ENCODE measurements around the gene MLLT11.

The MLLT11 gene

GRCh38 chr1:151054971-151055547 is 5.1 kb upstream of the MLLT11 start:
- Histone ChIP-seq H3K4me1 (ENCODE audit: control insufficient read depth in 5 of 5, insufficient read depth in 5 of 5, low read length in 5 of 5) (peaks cover 11 to 49% (median 41%) of the 10 kb centered on the region in 5 donors), H3K36me3 (ENCODE audit: control insufficient read depth in 5 of 5, insufficient read depth in 5 of 5, low read length in 5 of 5) (peaks cover 14 to 56% (median 53%) of the 10 kb centered on the region in 5 donors), H3K9me3 (ENCODE audit: control insufficient read depth in 5 of 5, low read length in 5 of 5) (no peaks in the 10 kb centered on the region), H3K27me3 (ENCODE audit: control insufficient read depth in 5 of 5, insufficient read depth in 4 of 5, low read length in 5 of 5) (no peaks in the 10 kb centered on the region), H3K9ac (ENCODE audit: low read length in 5 of 5) (no peak overlapping the region), H3K4me3 (ENCODE audit: low read depth in 1 of 5, low read length in 5 of 5) (no peak overlapping the region), H3K27ac (ENCODE audit: low read depth, low read length) (no peak overlapping the region)

GRCh38 chr1:151055581-151055980 is 4.6 kb upstream of the MLLT11 start:
- H3K36me3 ChIP-seq (ENCODE audit: control insufficient read depth in 5 of 5, insufficient read depth in 5 of 5, low read length in 5 of 5), result peaks cover 14 to 56% (median 50%) of the 10 kb centered on the region in 5 donors
- H3K4me3 ChIP-seq (ENCODE audit: low read depth in 1 of 5, low read length in 5 of 5), result no peak overlapping the region
- H3K27me3 ChIP-seq (ENCODE audit: control insufficient read depth in 5 of 5, insufficient read depth in 4 of 5, low read length in 5 of 5), result no peaks in the 10 kb centered on the region
- peak overlapping the region; percentile 25 for H3K27ac ChIP-seq (ENCODE audit: low read depth, low read length)
- H3K9ac ChIP-seq (ENCODE audit: low read length in 5 of 5), result peak overlapping the region in 1 of 5 donors; percentile 31
- no peaks in the 10 kb centered on the region for H3K9me3 ChIP-seq (ENCODE audit: control insufficient read depth in 5 of 5, low read length in 5 of 5)
- H3K4me1 ChIP-seq (ENCODE audit: control insufficient read depth in 5 of 5, insufficient read depth in 5 of 5, low read length in 5 of 5), result peaks cover 11 to 55% (median 46%) of the 10 kb centered on the region in 5 donors

DNA sequence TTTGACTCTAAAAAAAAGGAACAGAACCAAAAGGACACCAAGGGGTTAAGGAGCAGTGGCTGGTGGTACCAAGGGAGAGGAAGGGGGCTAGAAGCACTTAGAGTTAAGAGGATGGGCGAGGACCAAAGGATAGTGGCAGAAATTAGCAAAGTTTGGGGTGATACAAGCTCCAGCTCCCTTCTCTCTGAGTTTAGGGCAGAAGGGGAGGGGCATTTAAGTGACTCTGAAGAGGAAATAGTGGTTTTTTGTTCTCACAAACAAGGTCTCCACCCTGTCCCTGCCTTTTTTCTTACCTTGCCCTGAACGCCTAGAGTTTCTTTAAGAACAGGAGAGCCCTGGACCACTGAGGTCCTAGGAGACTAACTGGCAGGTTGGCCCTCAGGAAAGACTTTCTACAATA is 4.0 kb upstream of the MLLT11 start:
- H3K4me3 ChIP-seq (ENCODE audit: low read depth in 1 of 5, low read length in 5 of 5), result peak overlapping the region in 1 of 5 donors; percentile 1
- H3K9me3 ChIP-seq (ENCODE audit: control insufficient read depth in 5 of 5, low read length in 5 of 5), result no peaks in the 10 kb centered on the region
- peaks cover 11 to 55% (median 47%) of the 10 kb centered on the region in 5 donors for H3K4me1 ChIP-seq (ENCODE audit: control insufficient read depth in 5 of 5, insufficient read depth in 5 of 5, low read length in 5 of 5)
- H3K27ac ChIP-seq (ENCODE audit: low read depth, low read length), result peak overlapping the region; percentile 25
- peaks cover 14 to 56% (median 49%) of the 10 kb centered on the region in 5 donors for H3K36me3 ChIP-seq (ENCODE audit: control insufficient read depth in 5 of 5, insufficient read depth in 5 of 5, low read length in 5 of 5)
- peak overlapping the region in 2 of 5 donors; percentile 31 to 63 for H3K9ac ChIP-seq (ENCODE audit: low read length in 5 of 5)
- H3K27me3 ChIP-seq (ENCODE audit: control insufficient read depth in 5 of 5, insufficient read depth in 4 of 5, low read length in 5 of 5), result no peaks in the 10 kb centered on the region

- peaks cover 2 to 32% (median 27%) of the 10 kb centered on the region in 5 donors for H3K36me3 ChIP-seq (ENCODE audit: control insufficient read depth in 5 of 5, insufficient read depth in 5 of 5, low read length in 5 of 5)
- peak overlapping the region; percentile 82 to 98 (median 95) for H3K9ac ChIP-seq (ENCODE audit: low read length in 5 of 5)
- no peaks in the 10 kb centered on the region for H3K27me3 ChIP-seq (ENCODE audit: control insufficient read depth in 5 of 5, insufficient read depth in 4 of 5, low read length in 5 of 5)
- peaks cover 11 to 55% (median 47%) of the 10 kb centered on the region in 5 donors for H3K4me1 ChIP-seq (ENCODE audit: control insufficient read depth in 5 of 5, insufficient read depth in 5 of 5, low read length in 5 of 5)
- H3K4me3 ChIP-seq (ENCODE audit: low read depth in 1 of 5, low read length in 5 of 5), result peak overlapping the region; percentile 78 to 98 (median 97)
- H3K27ac ChIP-seq (ENCODE audit: low read depth, low read length), result peak overlapping the region; percentile 94
- H3K9me3 ChIP-seq (ENCODE audit: control insufficient read depth in 5 of 5, low read length in 5 of 5), result no peaks in the 10 kb centered on the region
These were observed 1.5 kb upstream of the MLLT11 start for GRCh38 chr1:151058692-151059091.

DNA sequence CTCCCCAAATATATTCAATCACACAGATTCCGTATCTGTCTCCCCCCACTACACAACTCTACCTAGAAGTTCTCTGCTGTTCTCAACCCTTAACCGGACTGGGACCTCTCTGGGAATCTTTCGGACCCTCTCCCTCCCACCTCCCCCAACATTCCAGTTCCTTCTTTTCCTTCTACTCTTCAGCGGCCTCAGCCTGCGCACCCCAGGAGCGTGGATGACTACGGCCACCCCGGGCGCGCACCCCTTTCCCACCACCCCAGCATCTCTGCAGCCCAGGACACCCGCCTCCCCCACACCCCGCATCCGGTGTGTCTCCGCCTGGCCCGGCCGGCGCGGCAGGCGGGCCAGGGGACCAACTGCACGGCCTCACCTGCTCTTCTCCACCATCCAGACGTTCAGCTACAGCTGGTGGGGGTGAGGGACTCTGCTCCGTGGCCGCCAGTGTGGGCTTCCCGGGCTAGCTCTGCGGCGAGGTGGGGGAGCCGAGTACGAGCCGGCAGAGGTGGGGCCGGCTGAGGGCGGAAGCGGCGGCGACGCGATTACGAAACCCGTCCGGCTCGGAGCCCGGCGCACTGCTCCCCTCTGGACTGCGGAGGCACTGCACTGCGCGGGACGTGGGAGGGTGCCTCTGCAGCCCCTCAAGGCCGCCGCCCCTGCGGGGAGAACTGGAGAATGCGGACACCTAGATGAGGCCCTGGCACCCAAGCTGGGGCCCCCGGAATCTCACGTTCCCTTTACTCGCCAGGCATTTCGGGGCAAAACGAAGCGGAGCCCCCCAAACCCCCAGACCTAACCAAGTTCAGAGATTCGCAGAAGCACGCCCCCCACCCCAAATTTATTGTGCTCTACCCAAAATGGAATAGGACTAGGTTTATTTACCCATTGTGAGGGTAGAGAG is 839 bp upstream of the MLLT11 start, which contains the start of gene CDC42SE1:
CDC42SE1 (minus strand) TSS at position 514 of the 898 bp plus-strand sequence. CDS start 3,892 bp downstream, outside the sequence.
- H3K27me3 ChIP-seq (ENCODE audit: control insufficient read depth in 5 of 5, insufficient read depth in 4 of 5, low read length in 5 of 5), result no peaks in the 10 kb centered on the region
- H3K9ac ChIP-seq (ENCODE audit: low read length in 5 of 5), result peak within 1 kb of the TSS; percentile 82 to 98 (median 95)
- peak within 1 kb of the TSS; percentile 78 to 98 (median 97) for H3K4me3 ChIP-seq (ENCODE audit: low read depth in 1 of 5, low read length in 5 of 5)
- H3K36me3 ChIP-seq (ENCODE audit: control insufficient read depth in 5 of 5, insufficient read depth in 5 of 5, low read length in 5 of 5), result peaks cover 0 to 26% (median 20%) of the 10 kb centered on the region in 5 donors
- H3K4me1 ChIP-seq (ENCODE audit: control insufficient read depth in 5 of 5, insufficient read depth in 5 of 5, low read length in 5 of 5), result peaks cover 11 to 55% (median 47%) of the 10 kb centered on the region in 5 donors
- no peaks in the 10 kb centered on the region for H3K9me3 ChIP-seq (ENCODE audit: control insufficient read depth in 5 of 5, low read length in 5 of 5)
- peak within 1 kb of the TSS; percentile 94 for H3K27ac ChIP-seq (ENCODE audit: low read depth, low read length)

- Histone ChIP-seq H3K4me1 (ENCODE audit: control insufficient read depth in 5 of 5, insufficient read depth in 5 of 5, low read length in 5 of 5) (peaks cover 11 to 47% (median 41%) of the 10 kb centered on the region in 5 donors), H3K4me3 (ENCODE audit: low read depth in 1 of 5, low read length in 5 of 5) (peak overlapping the region; percentile 78 to 98 (median 93)), H3K9me3 (ENCODE audit: control insufficient read depth in 5 of 5, low read length in 5 of 5) (no peaks in the 10 kb centered on the region), H3K36me3 (ENCODE audit: control insufficient read depth in 5 of 5, insufficient read depth in 5 of 5, low read length in 5 of 5) (peaks cover 0 to 11% (median 5%) of the 10 kb centered on the region in 5 donors), H3K9ac (ENCODE audit: low read length in 5 of 5) (peak overlapping the region in 3 of 5 donors; percentile 95 to 98 (median 95)), H3K27me3 (ENCODE audit: control insufficient read depth in 5 of 5, insufficient read depth in 4 of 5, low read length in 5 of 5) (no peaks in the 10 kb centered on the region), H3K27ac (ENCODE audit: low read depth, low read length) (no peak overlapping the region)
These were observed 642 bp downstream of the MLLT11 start for GRCh38 chr1:151060657-151061421.

DNA sequence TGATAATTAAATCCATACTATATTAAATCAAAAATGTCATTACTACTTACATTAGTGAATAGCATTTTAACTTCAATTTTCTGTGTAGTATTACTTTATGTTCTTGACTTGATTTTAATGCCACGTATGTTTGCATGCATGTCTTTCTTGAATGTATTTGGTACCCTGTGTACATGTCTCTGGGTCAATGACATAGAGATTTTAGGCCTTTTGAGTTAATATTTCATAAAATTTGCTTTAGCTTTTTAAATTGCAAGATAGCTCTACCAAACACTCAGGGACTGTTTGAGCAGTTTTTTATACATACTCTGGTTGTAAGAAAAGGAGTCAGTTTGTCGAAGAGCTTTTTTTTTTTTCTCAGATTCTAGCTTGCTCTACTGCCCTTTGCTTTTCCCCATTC is 1.5 kb downstream of the MLLT11 start:
- no peak overlapping the region for H3K27ac ChIP-seq (ENCODE audit: low read depth, low read length)
- H3K27me3 ChIP-seq (ENCODE audit: control insufficient read depth in 5 of 5, insufficient read depth in 4 of 5, low read length in 5 of 5), result no peaks in the 10 kb centered on the region
- H3K4me3 ChIP-seq (ENCODE audit: low read depth in 1 of 5, low read length in 5 of 5), result no peak overlapping the region
- H3K9ac ChIP-seq (ENCODE audit: low read length in 5 of 5), result no peak overlapping the region
- peaks cover 0 to 3% (median 1%) of the 10 kb centered on the region in 5 donors for H3K36me3 ChIP-seq (ENCODE audit: control insufficient read depth in 5 of 5, insufficient read depth in 5 of 5, low read length in 5 of 5)
- H3K9me3 ChIP-seq (ENCODE audit: control insufficient read depth in 5 of 5, low read length in 5 of 5), result no peaks in the 10 kb centered on the region
- peaks cover 9 to 39% (median 32%) of the 10 kb centered on the region in 5 donors for H3K4me1 ChIP-seq (ENCODE audit: control insufficient read depth in 5 of 5, insufficient read depth in 5 of 5, low read length in 5 of 5)

DNA sequence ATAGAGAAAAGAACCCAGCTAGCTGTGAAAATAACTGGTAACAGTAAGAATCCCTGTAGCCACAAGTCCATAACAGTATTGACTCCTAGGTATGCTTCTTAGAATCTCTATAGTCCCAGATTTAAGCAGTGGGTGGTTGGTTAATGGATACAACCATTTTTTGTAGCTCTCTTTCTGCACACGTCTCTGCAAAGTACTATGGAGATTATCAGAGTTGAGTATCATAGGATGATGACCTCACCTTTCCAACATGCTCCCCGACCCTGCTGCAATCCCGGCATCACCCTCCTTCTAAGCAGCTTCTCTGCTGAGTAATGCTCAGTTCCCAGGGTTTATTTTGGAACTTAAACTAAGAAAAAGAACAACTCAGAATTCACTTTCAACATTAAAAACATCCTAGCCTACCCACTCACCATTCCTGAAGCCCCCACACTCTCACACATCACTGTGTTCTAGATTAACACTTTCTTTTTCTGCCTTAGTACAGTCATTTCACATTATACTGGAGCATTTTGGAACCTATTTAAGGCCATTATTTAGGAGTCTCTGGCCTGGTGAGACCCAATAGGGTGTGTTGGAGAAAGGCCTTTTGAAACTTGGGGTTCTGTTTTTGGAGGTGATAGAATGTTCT is 2.7 kb downstream of the MLLT11 start:
- H3K36me3 ChIP-seq (ENCODE audit: control insufficient read depth in 5 of 5, insufficient read depth in 5 of 5, low read length in 5 of 5), result no peaks in the 10 kb centered on the region
- no peak overlapping the region for H3K4me3 ChIP-seq (ENCODE audit: low read depth in 1 of 5, low read length in 5 of 5)
- no peaks in the 10 kb centered on the region for H3K27me3 ChIP-seq (ENCODE audit: control insufficient read depth in 5 of 5, insufficient read depth in 4 of 5, low read length in 5 of 5)
- H3K27ac ChIP-seq (ENCODE audit: low read depth, low read length), result no peak overlapping the region
- H3K9me3 ChIP-seq (ENCODE audit: control insufficient read depth in 5 of 5, low read length in 5 of 5), result no peaks in the 10 kb centered on the region
- H3K9ac ChIP-seq (ENCODE audit: low read length in 5 of 5), result no peak overlapping the region
- H3K4me1 ChIP-seq (ENCODE audit: control insufficient read depth in 5 of 5, insufficient read depth in 5 of 5, low read length in 5 of 5), result peaks cover 3 to 27% (median 22%) of the 10 kb centered on the region in 5 donors

DNA sequence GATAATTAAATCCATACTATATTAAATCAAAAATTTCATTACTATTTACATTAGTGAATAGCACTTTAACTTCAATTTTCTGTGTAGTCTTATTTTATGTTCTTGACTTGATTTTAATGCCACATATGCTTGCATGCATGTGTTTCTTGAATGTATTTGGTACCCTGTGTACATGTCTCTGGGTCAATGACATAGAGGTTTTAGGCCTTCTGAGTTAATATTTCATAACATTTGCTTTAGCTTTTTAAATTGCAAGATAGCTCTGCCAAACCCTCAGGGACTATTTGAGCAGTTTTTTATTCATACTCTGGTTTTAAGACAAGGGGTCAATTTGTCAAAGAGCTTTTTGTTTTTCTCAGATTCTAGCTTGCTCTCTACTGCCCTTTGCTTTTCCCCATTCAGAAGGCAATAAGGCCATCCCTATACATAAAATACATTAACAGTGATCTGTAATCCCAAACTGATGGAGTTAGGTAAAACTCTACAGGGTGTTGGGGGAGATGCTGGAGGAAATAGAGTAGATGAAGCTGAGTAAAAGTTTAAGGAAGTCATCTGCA is 5.0 kb downstream of the MLLT11 start:
- Histone ChIP-seq H3K36me3 (ENCODE audit: control insufficient read depth in 5 of 5, insufficient read depth in 5 of 5, low read length in 5 of 5) (no peaks in the 10 kb centered on the region), H3K27me3 (ENCODE audit: control insufficient read depth in 5 of 5, insufficient read depth in 4 of 5, low read length in 5 of 5) (no peaks in the 10 kb centered on the region), H3K4me1 (ENCODE audit: control insufficient read depth in 5 of 5, insufficient read depth in 5 of 5, low read length in 5 of 5) (peaks cover 0 to 11% (median 6%) of the 10 kb centered on the region in 5 donors), H3K27ac (ENCODE audit: low read depth, low read length) (no peak overlapping the region), H3K4me3 (ENCODE audit: low read depth in 1 of 5, low read length in 5 of 5) (no peak overlapping the region), H3K9ac (ENCODE audit: low read length in 5 of 5) (no peak overlapping the region), H3K9me3 (ENCODE audit: control insufficient read depth in 5 of 5, low read length in 5 of 5) (no peaks in the 10 kb centered on the region)
